ENCODE measurements around the gene OPCML.

OPCML gene

DNA sequence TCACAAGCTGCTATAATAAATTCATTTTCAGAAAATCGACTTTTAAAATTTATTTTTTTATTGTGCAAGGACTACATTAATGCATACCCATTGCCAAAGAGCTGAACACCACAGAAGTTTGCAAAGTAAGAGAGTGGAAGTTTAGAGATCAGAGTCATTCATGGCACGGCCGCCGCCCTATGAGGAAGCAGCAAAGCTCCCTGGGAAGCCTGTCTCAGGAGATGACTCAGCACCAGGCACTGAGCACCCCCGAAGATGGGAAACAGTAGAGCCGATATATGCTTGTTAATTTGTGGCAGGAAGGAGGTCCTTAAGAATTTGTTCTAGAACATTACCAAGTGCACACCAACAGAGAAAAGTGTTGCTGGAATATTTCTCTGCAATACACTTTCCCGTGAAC lies 693.7 kb downstream of the OPCML start:
- no peaks in the 10 kb centered on the region for H3K36me3 ChIP-seq (ENCODE audit: low read depth)
- DNase-seq (ENCODE audit: low spot score): no peak
- ATAC-seq (ENCODE audit: low read depth): peak; percentile 60; the same call in 2 of the 3 replicates
- no peaks in the 10 kb centered on the region for H3K9me3 ChIP-seq (ENCODE audit: severe bottlenecking)
- H3K4me1 ChIP-seq (ENCODE audit: insufficient read depth, poor library complexity, severe bottlenecking): no peaks in the 10 kb centered on the region
- no peak overlapping the region for H3K4me3 ChIP-seq (ENCODE audit: severe bottlenecking)
- no peaks in the 10 kb centered on the region for H3K27me3 ChIP-seq (ENCODE audit: insufficient read depth, poor library complexity, severe bottlenecking)
- TF ChIP-seq CTCF (IDR thresholded peaks at IDR 0.05; ENCODE audit: poor library complexity, severe bottlenecking): no peak
- H3K27ac ChIP-seq (ENCODE audit: poor library complexity, severe bottlenecking): no peak overlapping the region

DNA sequence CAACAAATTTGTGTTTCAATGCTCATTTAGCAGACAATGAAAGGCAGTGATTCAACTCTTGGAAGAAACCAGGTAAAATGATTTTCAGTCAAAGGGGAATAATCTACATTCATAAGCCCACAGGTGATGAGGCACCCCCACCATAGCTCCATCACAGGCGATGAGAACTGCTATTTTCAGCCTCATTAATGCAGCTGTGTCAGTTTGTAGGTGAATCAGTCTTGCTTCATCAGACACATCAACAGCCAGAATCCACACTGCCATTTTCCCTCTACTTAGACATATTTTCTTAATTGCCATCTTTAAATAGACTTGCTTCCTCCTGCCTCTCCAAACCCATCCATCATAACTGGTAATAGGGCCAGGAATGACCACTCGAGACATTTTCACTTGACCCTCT lies 701.0 kb downstream of the OPCML start:
- Histone ChIP-seq H3K4me1 (ENCODE audit: insufficient read depth, poor library complexity, severe bottlenecking) (no peaks in the 10 kb centered on the region), H3K4me3 (ENCODE audit: severe bottlenecking) (no peak overlapping the region), H3K36me3 (ENCODE audit: low read depth) (no peaks in the 10 kb centered on the region), H3K9me3 (ENCODE audit: severe bottlenecking) (no peaks in the 10 kb centered on the region), H3K27ac (ENCODE audit: poor library complexity, severe bottlenecking) (no peak overlapping the region), H3K27me3 (ENCODE audit: insufficient read depth, poor library complexity, severe bottlenecking) (peaks cover 3% of the 10 kb centered on the region)
- ATAC-seq (ENCODE audit: low read depth): no peak
- DNase-seq (ENCODE audit: low spot score): no peak
- no peak for TF ChIP-seq CTCF (IDR thresholded peaks at IDR 0.05; ENCODE audit: poor library complexity, severe bottlenecking)

DNA sequence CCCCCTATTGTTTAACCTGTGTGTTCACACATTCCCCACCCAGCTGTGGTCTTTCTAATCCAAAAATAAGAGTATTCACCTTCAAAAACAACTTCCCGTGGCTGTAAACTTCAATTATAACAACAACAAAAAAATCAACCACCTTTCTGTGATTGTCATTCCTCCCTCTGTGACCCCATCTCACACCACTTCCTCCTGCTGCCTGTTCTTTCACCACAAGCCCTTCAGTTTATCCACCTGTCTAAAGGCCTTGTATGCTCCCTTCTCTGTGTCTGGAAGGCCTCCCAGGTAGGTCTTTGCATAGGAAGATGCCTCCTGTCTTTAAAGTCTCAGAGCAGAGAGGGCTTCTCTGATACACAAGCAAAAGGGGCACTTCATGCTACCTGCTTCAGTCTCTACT lies 707.7 kb downstream of the OPCML start:
- Histone ChIP-seq H3K9me3 (ENCODE audit: severe bottlenecking) (no peaks in the 10 kb centered on the region), H3K4me3 (ENCODE audit: severe bottlenecking) (no peak overlapping the region), H3K27me3 (ENCODE audit: insufficient read depth, poor library complexity, severe bottlenecking) (peaks cover 7% of the 10 kb centered on the region), H3K4me1 (ENCODE audit: insufficient read depth, poor library complexity, severe bottlenecking) (no peaks in the 10 kb centered on the region), H3K36me3 (ENCODE audit: low read depth) (no peaks in the 10 kb centered on the region), H3K27ac (ENCODE audit: poor library complexity, severe bottlenecking) (no peak overlapping the region)
- DNase-seq (ENCODE audit: low spot score): no peak
- no peak for ATAC-seq (ENCODE audit: low read depth)
- no peak for TF ChIP-seq CTCF (IDR thresholded peaks at IDR 0.05; ENCODE audit: poor library complexity, severe bottlenecking)

GRCh38 chr11:132822276-132822675 lies 710.0 kb downstream of the OPCML start:
- H3K27ac ChIP-seq (ENCODE audit: poor library complexity, severe bottlenecking): no peak overlapping the region
- H3K36me3 ChIP-seq (ENCODE audit: low read depth): no peaks in the 10 kb centered on the region
- H3K27me3 ChIP-seq (ENCODE audit: insufficient read depth, poor library complexity, severe bottlenecking): peaks cover 7% of the 10 kb centered on the region
- no peaks in the 10 kb centered on the region for H3K9me3 ChIP-seq (ENCODE audit: severe bottlenecking)
- no peak for TF ChIP-seq CTCF (IDR thresholded peaks at IDR 0.05; ENCODE audit: poor library complexity, severe bottlenecking)
- no peaks in the 10 kb centered on the region for H3K4me1 ChIP-seq (ENCODE audit: insufficient read depth, poor library complexity, severe bottlenecking)
- H3K4me3 ChIP-seq (ENCODE audit: severe bottlenecking): no peak overlapping the region
- DNase-seq (ENCODE audit: low spot score): no peak
- no peak for ATAC-seq (ENCODE audit: low read depth)

GRCh38 chr11:132821499-132821898 lies 710.8 kb downstream of the OPCML start:
- Histone ChIP-seq H3K4me1 (ENCODE audit: insufficient read depth, poor library complexity, severe bottlenecking) (no peaks in the 10 kb centered on the region), H3K27me3 (ENCODE audit: insufficient read depth, poor library complexity, severe bottlenecking) (peaks cover 4% of the 10 kb centered on the region), H3K36me3 (ENCODE audit: low read depth) (no peaks in the 10 kb centered on the region), H3K9me3 (ENCODE audit: severe bottlenecking) (no peaks in the 10 kb centered on the region), H3K4me3 (ENCODE audit: severe bottlenecking) (no peak overlapping the region), H3K27ac (ENCODE audit: poor library complexity, severe bottlenecking) (no peak overlapping the region)
- TF ChIP-seq CTCF (IDR thresholded peaks at IDR 0.05; ENCODE audit: poor library complexity, severe bottlenecking): no peak
- no peak for DNase-seq (ENCODE audit: low spot score)
- ATAC-seq (ENCODE audit: low read depth): no peak
